MM.1S (cell line): ENCODE results near the gene ZBTB32.

Source experiments
- CTCF ChIP-seq: fragments of 300-600 bp; sonication (generic); IDR thresholded peaks from 2 replicates; pipeline ENCODE4 v1.5.1; 2016; ENCODE audit warnings: antibody characterized with exemption, low read length, mixed read lengths
- EZH2 ChIP-seq: fragments of 300-600 bp; sonication (generic); optimal IDR thresholded peaks from 2 replicates; pipeline ENCODE3; 2017; ENCODE audit warnings: low read depth, mild to moderate bottlenecking, antibody characterized with exemption, low read length, mixed read lengths

- TF ChIP-seq CTCF (no peak), EZH2 (no peak)
These were observed 33.7 kb upstream of the ZBTB32 start for GRCh38 chr19:35670686-35671085.
